ENCODE measurements around the gene CFDP1.
"Not testable (repeated sequence)": the region's sequence is repeated elsewhere in the genome, so short reads cannot be mapped to it uniquely, and the experiment has no call there.

CFDP1 gene

GRCh38 chr16:75452464-75453190, 19.3 kb upstream of the CFDP1 start:
- Histone ChIP-seq H3K36me3 (ENCODE audit: insufficient read depth, low read length) (peaks cover 33% of the 10 kb centered on the region), H3K4me1 (ENCODE audit: insufficient read depth, low read length) (peaks cover 5% of the 10 kb centered on the region), H3K27me3 (ENCODE audit: insufficient read depth, low read length) (no peaks in the 10 kb centered on the region), H2AFZ (ENCODE audit: low read depth, low read length) (no peak overlapping the region), H3K9me3 (ENCODE audit: low read length) (peaks cover 4% of the 10 kb centered on the region), H3K4me3 (ENCODE audit: low read length) (no peak overlapping the region)

GRCh38 chr16:75446416-75446815, 13.1 kb upstream of the CFDP1 start:
- no peak overlapping the region for H2AFZ ChIP-seq (ENCODE audit: low read depth, low read length)
- H3K27me3 ChIP-seq (ENCODE audit: insufficient read depth, low read length): no peaks in the 10 kb centered on the region
- H3K4me3 ChIP-seq (ENCODE audit: low read length): no peak overlapping the region
- no peaks in the 10 kb centered on the region for H3K4me1 ChIP-seq (ENCODE audit: insufficient read depth, low read length)
- H3K9me3 ChIP-seq (ENCODE audit: low read length): peaks cover 5% of the 10 kb centered on the region
- H3K36me3 ChIP-seq (ENCODE audit: insufficient read depth, low read length): peaks cover 37% of the 10 kb centered on the region

GRCh38 chr16:75445298-75445697, 12.0 kb upstream of the CFDP1 start:
- Histone ChIP-seq H3K4me3 (ENCODE audit: low read length) (no peak overlapping the region), H3K36me3 (ENCODE audit: insufficient read depth, low read length) (peaks cover 28% of the 10 kb centered on the region), H3K4me1 (ENCODE audit: insufficient read depth, low read length) (no peaks in the 10 kb centered on the region)

GRCh38 chr16:75443298-75443697, 10.0 kb upstream of the CFDP1 start:
- no peak overlapping the region for H2AFZ ChIP-seq (ENCODE audit: low read depth, low read length)
- H3K9me3 ChIP-seq (ENCODE audit: low read length): peaks cover 5% of the 10 kb centered on the region
- peaks cover 14% of the 10 kb centered on the region for H3K36me3 ChIP-seq (ENCODE audit: insufficient read depth, low read length)

More at GRCh38 chr16:75445298-75445697, 12.0 kb upstream of the CFDP1 start:
- Histone ChIP-seq H3K9me3 (ENCODE audit: low read length) (peaks cover 5% of the 10 kb centered on the region), H2AFZ (ENCODE audit: low read depth, low read length) (no peak overlapping the region), H3K27me3 (ENCODE audit: insufficient read depth, low read length) (no peaks in the 10 kb centered on the region)

GRCh38 chr16:75433732-75434413, 570 bp upstream of the CFDP1 start:
- Histone ChIP-seq H3K4me3 (ENCODE audit: low read length) (peak overlapping the region; percentile 97), H3K9me3 (ENCODE audit: low read length) (no peaks in the 10 kb centered on the region), H3K36me3 (ENCODE audit: insufficient read depth, low read length) (peaks cover 9% of the 10 kb centered on the region), H3K4me1 (ENCODE audit: insufficient read depth, low read length) (peaks cover 4% of the 10 kb centered on the region), H3K27me3 (ENCODE audit: insufficient read depth, low read length) (no peaks in the 10 kb centered on the region), H2AFZ (ENCODE audit: low read depth, low read length) (peak overlapping the region; percentile 72)

More at GRCh38 chr16:75443298-75443697, 10.0 kb upstream of the CFDP1 start:
- no peaks in the 10 kb centered on the region for H3K4me1 ChIP-seq (ENCODE audit: insufficient read depth, low read length)
- no peaks in the 10 kb centered on the region for H3K27me3 ChIP-seq (ENCODE audit: insufficient read depth, low read length)
- H3K4me3 ChIP-seq (ENCODE audit: low read length): no peak overlapping the region

GRCh38 chr16:75429621-75430403, 3.5 kb downstream of the CFDP1 start:
- Histone ChIP-seq H3K27me3 (ENCODE audit: insufficient read depth, low read length) (no peaks in the 10 kb centered on the region), H3K4me1 (ENCODE audit: insufficient read depth, low read length) (peaks cover 4% of the 10 kb centered on the region), H3K36me3 (ENCODE audit: insufficient read depth, low read length) (peaks cover 12% of the 10 kb centered on the region), H3K9me3 (ENCODE audit: low read length) (no peaks in the 10 kb centered on the region), H2AFZ (ENCODE audit: low read depth, low read length) (no peak overlapping the region), H3K4me3 (ENCODE audit: low read length) (no peak overlapping the region)

GRCh38 chr16:75426524-75426923, 6.8 kb downstream of the CFDP1 start:
- not testable (repeated sequence) for H3K4me1 ChIP-seq (ENCODE audit: insufficient read depth, low read length); H3K9me3 ChIP-seq (ENCODE audit: low read length); H3K27me3 ChIP-seq (ENCODE audit: insufficient read depth, low read length); H2AFZ ChIP-seq (ENCODE audit: low read depth, low read length); H3K4me3 ChIP-seq (ENCODE audit: low read length); H3K36me3 ChIP-seq (ENCODE audit: insufficient read depth, low read length)

- not testable (repeated sequence) for H3K36me3 ChIP-seq (ENCODE audit: insufficient read depth, low read length); H3K27me3 ChIP-seq (ENCODE audit: insufficient read depth, low read length); H2AFZ ChIP-seq (ENCODE audit: low read depth, low read length); H3K4me3 ChIP-seq (ENCODE audit: low read length); H3K9me3 ChIP-seq (ENCODE audit: low read length)
- peaks cover 10% of the 10 kb centered on the region for H3K4me1 ChIP-seq (ENCODE audit: insufficient read depth, low read length)
Measured at GRCh38 chr16:75424105-75424762, 9.1 kb downstream of the CFDP1 start.

GRCh38 chr16:75423723-75424104, 9.6 kb downstream of the CFDP1 start:
- H3K4me1 ChIP-seq (ENCODE audit: insufficient read depth, low read length): peaks cover 10% of the 10 kb centered on the region

GRCh38 chr16:75421820-75422126, 11.5 kb downstream of the CFDP1 start:
- Histone ChIP-seq H3K36me3 (ENCODE audit: insufficient read depth, low read length) (no peaks in the 10 kb centered on the region), H3K4me1 (ENCODE audit: insufficient read depth, low read length) (peaks cover 10% of the 10 kb centered on the region), H3K27me3 (ENCODE audit: insufficient read depth, low read length) (no peaks in the 10 kb centered on the region), H3K4me3 (ENCODE audit: low read length) (no peak overlapping the region), H3K9me3 (ENCODE audit: low read length) (no peaks in the 10 kb centered on the region), H2AFZ (ENCODE audit: low read depth, low read length) (no peak overlapping the region)

More at GRCh38 chr16:75423723-75424104, 9.6 kb downstream of the CFDP1 start:
- Histone ChIP-seq H3K36me3 (ENCODE audit: insufficient read depth, low read length) (peaks cover 3% of the 10 kb centered on the region), H3K9me3 (ENCODE audit: low read length) (no peaks in the 10 kb centered on the region), H3K27me3 (ENCODE audit: insufficient read depth, low read length) (no peaks in the 10 kb centered on the region), H3K4me3 (ENCODE audit: low read length) (no peak overlapping the region), H2AFZ (ENCODE audit: low read depth, low read length) (no peak overlapping the region)

- no peak overlapping the region for H2AFZ ChIP-seq (ENCODE audit: low read depth, low read length)
- H3K9me3 ChIP-seq (ENCODE audit: low read length): no peaks in the 10 kb centered on the region
- H3K4me3 ChIP-seq (ENCODE audit: low read length): no peak overlapping the region
- H3K27me3 ChIP-seq (ENCODE audit: insufficient read depth, low read length): no peaks in the 10 kb centered on the region
- peaks cover 10% of the 10 kb centered on the region for H3K4me1 ChIP-seq (ENCODE audit: insufficient read depth, low read length)
- H3K36me3 ChIP-seq (ENCODE audit: insufficient read depth, low read length): no peaks in the 10 kb centered on the region
Measured at GRCh38 chr16:75420987-75421819, 12.1 kb downstream of the CFDP1 start.

- peaks cover 19% of the 10 kb centered on the region for H3K4me1 ChIP-seq (ENCODE audit: insufficient read depth, low read length)
- peaks cover 5% of the 10 kb centered on the region for H3K36me3 ChIP-seq (ENCODE audit: insufficient read depth, low read length)
- no peaks in the 10 kb centered on the region for H3K9me3 ChIP-seq (ENCODE audit: low read length)
- no peak overlapping the region for H3K4me3 ChIP-seq (ENCODE audit: low read length)
- no peaks in the 10 kb centered on the region for H3K27me3 ChIP-seq (ENCODE audit: insufficient read depth, low read length)
- no peak overlapping the region for H2AFZ ChIP-seq (ENCODE audit: low read depth, low read length)
Measured at GRCh38 chr16:75416904-75417565, 16.3 kb downstream of the CFDP1 start.
